Retinal pigment epithelial cell (primary cell): ENCODE results near the gene SRSF10.
"Not testable (repeated sequence)": the region's sequence is repeated elsewhere in the genome, so short reads cannot be mapped to it uniquely, and the experiment has no call there.

Experiments
- DNase-seq: peaks from one replicate; pipeline ENCODE4 v3.0.0-alpha.2; 2010; ENCODE audit warnings: low read depth
- H3K4me3 ChIP-seq: 2 replicates; pipeline ENCODE4 v1.5.1; 2011; ENCODE audit warnings: mild to moderate bottlenecking, low read length, control low read depth, moderate library complexity
- TF ChIP-seq, protein P1 (sequence below): conservative IDR thresholded peaks from 2 replicates; pipeline ENCODE4 v1.5.1; 2011; ENCODE audit warnings: low read depth, low read length, control low read depth, inconsistent platforms

SRSF10 gene

DNA sequence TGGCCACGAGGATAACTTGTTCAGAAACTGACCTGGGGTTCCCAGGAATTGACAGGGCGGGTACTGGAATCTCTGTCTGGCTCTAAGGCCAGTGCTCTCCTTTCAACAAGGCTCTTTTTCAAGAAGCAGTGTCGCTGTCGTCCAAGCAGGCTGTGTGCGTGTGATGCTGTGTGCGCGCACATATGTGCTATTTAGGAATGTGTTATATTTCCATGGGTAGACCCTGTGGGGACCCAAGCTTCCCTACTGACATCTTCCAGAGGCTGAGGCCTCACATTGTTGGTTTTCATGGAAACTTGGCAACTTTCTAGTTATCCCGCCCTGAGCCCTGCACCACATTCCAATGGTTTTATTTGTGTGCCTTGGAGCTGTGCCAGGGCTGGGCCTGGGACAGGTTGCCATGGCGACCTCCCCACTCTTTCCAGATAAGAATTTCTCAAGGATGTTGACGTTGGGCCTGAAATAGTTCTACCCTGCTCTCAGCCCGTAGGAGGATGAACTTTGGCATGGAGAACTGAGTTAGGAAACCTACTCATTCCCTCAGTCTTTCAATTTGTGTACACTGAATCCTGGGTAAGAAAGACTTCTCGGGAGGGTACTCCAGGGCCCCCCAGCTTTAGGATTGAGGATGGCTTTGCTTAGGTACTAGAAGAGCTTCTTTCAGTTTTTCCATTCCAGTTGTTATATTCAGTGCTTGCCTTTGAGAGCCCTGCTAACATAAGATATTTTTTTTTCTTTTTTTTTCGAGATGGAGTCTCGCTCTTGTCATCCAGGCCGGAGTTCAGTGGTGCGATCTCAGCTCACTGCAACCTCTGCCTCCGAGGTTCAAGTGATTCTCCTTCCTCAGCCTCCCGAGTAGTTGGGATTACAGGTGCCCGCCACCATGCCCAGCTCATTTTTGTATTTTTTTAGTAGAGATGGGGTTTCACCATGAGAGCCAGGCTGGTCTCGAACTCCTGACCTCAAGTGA, 38.8 kb upstream of the SRSF10 start:
- DNase-seq = peak; percentile 98
- TF ChIP-seq, protein P1, sequence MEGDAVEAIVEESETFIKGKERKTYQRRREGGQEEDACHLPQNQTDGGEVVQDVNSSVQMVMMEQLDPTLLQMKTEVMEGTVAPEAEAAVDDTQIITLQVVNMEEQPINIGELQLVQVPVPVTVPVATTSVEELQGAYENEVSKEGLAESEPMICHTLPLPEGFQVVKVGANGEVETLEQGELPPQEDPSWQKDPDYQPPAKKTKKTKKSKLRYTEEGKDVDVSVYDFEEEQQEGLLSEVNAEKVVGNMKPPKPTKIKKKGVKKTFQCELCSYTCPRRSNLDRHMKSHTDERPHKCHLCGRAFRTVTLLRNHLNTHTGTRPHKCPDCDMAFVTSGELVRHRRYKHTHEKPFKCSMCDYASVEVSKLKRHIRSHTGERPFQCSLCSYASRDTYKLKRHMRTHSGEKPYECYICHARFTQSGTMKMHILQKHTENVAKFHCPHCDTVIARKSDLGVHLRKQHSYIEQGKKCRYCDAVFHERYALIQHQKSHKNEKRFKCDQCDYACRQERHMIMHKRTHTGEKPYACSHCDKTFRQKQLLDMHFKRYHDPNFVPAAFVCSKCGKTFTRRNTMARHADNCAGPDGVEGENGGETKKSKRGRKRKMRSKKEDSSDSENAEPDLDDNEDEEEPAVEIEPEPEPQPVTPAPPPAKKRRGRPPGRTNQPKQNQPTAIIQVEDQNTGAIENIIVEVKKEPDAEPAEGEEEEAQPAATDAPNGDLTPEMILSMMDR = no peak
- H3K4me3 ChIP-seq = no peak overlapping the region

DNA sequence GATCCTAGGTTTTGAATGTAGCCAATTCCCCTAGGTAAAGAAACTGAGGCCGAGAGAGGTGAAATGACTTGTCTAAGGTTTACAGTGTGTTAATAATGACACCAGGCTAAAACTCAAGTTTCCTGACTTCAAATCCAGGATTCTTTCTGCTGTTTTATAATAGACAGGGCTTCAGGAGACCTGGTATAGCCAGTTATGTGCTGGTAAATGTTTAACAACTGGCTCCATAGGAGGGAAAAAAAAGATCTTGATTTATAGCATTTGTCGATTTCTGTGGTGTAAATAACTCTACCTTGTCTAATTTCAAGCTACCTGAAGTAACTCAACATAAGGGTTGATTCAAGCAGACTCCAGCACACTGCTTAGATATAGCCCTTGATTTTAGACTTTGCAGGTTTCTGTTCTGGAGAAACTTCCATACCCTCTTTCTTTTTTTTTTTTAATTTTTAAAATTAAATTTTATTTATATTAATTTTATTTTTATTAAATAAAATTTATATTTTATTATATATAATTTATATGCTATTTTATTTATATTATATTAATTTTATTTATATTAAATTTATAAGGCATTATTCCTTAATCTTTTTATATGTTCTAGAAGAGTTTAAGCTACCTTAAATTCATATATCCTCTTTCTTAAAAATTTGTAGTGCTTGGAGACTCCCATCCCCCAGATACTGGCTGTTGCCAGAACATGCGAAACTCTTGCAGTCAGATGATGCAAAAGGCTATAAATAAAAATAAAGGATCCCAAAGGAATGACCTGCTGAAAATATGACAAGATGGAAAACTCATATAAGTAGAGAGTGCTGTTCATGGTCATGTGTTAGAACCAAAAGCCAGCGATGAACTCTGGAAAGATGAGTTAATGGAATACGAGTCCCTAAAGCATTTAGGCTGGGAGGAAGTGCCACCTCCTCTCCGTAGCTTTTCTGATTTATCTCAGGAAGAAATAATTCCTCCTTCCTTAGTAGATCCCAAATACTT, 35.4 kb upstream of the SRSF10 start:
- peak; percentile 46 for DNase-seq

DNA sequence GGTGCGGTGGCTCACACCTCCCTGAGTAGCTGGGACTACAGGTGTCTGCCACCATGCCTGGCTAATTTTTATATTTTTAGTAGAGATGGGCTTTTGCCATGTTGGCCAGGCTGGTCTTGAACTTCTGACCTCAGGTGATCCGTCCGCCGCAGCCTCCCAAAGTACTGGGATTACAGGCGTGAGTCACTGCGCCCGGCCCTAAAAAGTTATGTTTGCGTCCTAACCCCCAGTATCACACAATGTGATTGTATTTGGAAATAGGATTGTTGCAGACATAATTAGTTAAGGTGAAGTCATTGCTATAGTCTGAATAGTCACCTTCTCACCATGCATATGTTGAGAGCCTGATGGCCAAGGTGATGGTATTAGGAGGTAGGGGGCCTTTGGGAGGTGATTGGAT, 32.8 kb upstream of the SRSF10 start:
- DNase-seq, H3K4me3 ChIP-seq: not testable (repeated sequence)

More for the DNA sequence above, 35.4 kb upstream of the SRSF10 start:
- TF ChIP-seq, protein P1 = no peak
- H3K4me3 ChIP-seq = no peak overlapping the region

DNA sequence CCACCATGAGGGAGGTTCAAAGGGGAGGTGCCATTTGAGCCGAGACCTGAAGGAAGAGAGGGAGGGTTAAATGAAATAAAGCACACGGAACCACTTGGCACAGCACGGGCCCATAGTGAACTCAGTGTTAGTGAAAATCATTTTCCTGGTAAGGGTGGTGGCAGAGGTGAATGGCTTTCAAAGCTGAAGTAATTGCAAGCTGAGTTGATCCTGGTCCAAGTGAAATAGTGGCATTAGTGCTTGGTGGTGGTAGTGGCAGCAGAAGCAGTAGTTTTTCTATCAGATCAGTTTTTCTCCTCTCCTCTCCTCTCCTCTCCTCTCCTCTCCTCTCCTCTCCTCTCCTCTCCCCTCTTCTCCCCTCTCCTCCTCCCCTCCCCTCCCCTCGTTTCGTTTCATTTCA, 30.5 kb upstream of the SRSF10 start:
- no peak for DNase-seq
- TF ChIP-seq, protein P1 = no peak
- no peak overlapping the region for H3K4me3 ChIP-seq

DNA sequence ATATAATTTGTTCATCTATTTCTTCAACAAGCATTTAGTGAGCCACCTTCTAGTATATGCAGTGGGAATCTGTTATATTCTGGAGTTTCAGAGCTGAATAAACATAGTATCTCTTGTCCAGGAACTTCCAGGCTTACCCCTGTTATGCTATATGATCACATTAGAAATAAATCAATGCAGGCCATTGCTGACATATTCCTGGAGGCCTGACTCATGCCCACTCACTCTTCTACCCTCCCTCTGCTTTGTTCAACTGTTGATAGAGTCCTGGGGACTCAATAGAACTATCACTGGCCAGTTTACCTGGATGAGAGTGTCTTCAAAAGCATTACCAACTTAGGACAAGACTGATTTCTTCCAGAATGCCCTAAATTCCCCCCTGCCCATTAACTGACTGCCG, 29.3 kb upstream of the SRSF10 start:
- TF ChIP-seq, protein P1 = no peak
- DNase-seq = no peak
- no peak overlapping the region for H3K4me3 ChIP-seq

DNA sequence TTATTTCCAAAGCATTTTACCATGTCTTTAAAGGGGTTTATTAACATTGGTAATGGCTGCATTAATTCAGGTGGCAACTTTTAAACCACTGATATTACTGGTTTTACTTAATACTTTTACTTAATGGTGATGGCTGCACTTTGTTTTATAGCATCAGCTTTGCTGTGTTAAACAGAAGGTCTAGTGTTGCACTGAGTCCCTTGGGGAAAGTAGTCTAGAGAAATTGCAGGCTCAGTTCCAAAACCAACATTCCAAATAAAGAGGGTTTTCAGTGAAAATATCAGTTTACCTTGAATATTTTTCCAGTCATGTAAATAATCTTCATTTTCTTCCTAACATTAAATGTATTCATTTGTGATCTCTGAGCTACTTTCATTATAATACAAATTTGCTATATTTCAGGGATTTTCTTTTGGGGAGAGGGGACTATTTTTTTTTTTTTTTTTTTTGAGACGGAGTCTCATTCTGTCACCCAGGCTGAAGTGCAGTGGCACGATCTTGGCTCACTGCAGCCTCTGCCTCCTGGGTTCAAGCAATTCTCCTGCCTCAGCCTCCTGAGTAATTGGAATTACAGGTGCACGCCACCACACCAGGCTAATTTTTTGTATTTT, 28.6 kb upstream of the SRSF10 start:
- not testable (repeated sequence) for H3K4me3 ChIP-seq, DNase-seq

DNA sequence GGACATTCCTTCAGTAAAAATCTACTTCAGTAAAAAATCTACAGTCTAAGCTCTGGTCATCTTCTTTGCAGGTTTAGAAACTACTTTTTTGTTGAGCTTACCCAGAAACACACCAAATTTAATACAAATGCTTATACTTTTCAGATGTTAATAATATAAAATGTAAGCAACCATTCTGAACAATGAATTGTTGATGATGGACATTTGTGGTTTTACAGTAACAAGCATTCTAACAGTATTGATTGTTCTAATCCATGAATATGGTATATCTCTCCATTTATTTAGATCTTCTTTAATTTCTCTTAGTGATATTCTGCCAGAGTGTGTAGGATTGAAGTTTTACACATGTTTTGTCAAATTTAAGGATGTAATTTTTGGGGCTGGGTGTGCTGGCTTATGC, 27.0 kb upstream of the SRSF10 start:
- TF ChIP-seq, protein P1 = no peak
- no peak for DNase-seq

More for the DNA sequence above, 27.0 kb upstream of the SRSF10 start:
- no peak overlapping the region for H3K4me3 ChIP-seq
